Endothelial cell of umbilical vein (primary cell): Measurements from ENCODE around the gene ABCA10. TPM values are rescaled to one million over a fixed set of nuclear protein-coding genes. Genes with fewer than 3 reads are reported as not detected.
A peak's percentile ranks its signal among the peaks of the same experiment; 100 is the strongest.

Experiments used
- BruUV-seq: library from RNA; stranded (reverse); fragments of 400-500 nt; replicated peaks from 2 replicates; lab custom pipeline; 2021; lab: Mats Ljungman, UMichigan
- CTCF ChIA-PET: fragments of 300-600, 350-600 bp; sonication (Branson Sonifier 250); formaldehyde crosslinking; loops from one replicate; lab custom pipeline; 2021; ENCODE audit warnings: antibody characterized with exemption, inconsistent platforms; lab: Charles Lee
- POLR2A ChIA-PET: fragments of 300-600, 350-600 bp; sonication (Branson Sonifier 250); formaldehyde crosslinking; loops from one replicate; lab custom pipeline; 2021; ENCODE audit warnings: antibody characterized with exemption, inconsistent platforms; lab: Charles Lee
- DNase-seq: peaks from one replicate; pipeline ENCODE4 v3.0.0-alpha.2; 2011; ENCODE audit warnings: low read depth, low spot score
- FAIRE-seq: peaks from 2 replicates; lab custom pipeline; 2011; peaks lifted over from hg19 to GRCh38; lab: Jason Lieb, UNC
- H2AFZ ChIP-seq: 2 replicates; pipeline ENCODE4 v1.6.0; 2012; ENCODE audit warnings: low read depth, low read length, control low read depth, inconsistent platforms
- H3K27ac ChIP-seq: 2 replicates; pipeline ENCODE4 v1.5.1; 2011; ENCODE audit warnings: low read depth, mild to moderate bottlenecking, control low read depth, low read length, moderate library complexity; ENCODE audit not compliant: insufficient read depth
- H3K27me3 ChIP-seq, 2 experiments: 2 replicates each; pipeline versions ENCODE4 v1.6.0 to v1.6.1; 2011; ENCODE audit warnings: low read length in 2 of 2, mixed read lengths in 1 of 2; ENCODE audit not compliant: control insufficient read depth in 2 of 2, insufficient read depth in 2 of 2
- H3K36me3 ChIP-seq, 2 experiments: 2 replicates in 1 of 2; 3 replicates in 1 of 2; pipeline ENCODE4 v1.5.1; 2011; ENCODE audit warnings: low read length in 2 of 2, mild to moderate bottlenecking in 1 of 2, moderate library complexity in 1 of 2; ENCODE audit not compliant: control insufficient read depth in 2 of 2, insufficient read depth in 2 of 2; ENCODE audit errors: extremely low read depth in 1 of 2
- H3K4me1 ChIP-seq: 3 replicates; pipeline ENCODE4 v1.5.1; 2011; ENCODE audit warnings: mild to moderate bottlenecking, low read length; ENCODE audit not compliant: control insufficient read depth, insufficient read depth; ENCODE audit errors: extremely low read depth
- H3K4me2 ChIP-seq: 2 replicates; pipeline ENCODE4 v1.6.1; 2011; ENCODE audit warnings: low read length, control low read depth, mixed read lengths; ENCODE audit not compliant: insufficient read depth
- H3K4me3 ChIP-seq, 3 experiments: fragments of 200-600 bp in 1 of 3; sonication (generic), shearing (Covaris generic) in 1 of 3; replicated peaks in 1 of 3; 2 replicates each; pipeline ENCODE4 v1.5.1; 2011 to 2016; ENCODE audit warnings: control low read depth in 3 of 3, low read length in 3 of 3, mild to moderate bottlenecking in 2 of 3, inconsistent platforms in 1 of 3, low read depth in 1 of 3, moderate library complexity in 1 of 3; ENCODE audit not compliant: insufficient read depth in 1 of 3
- H3K79me2 ChIP-seq: 2 replicates; pipeline ENCODE4 v1.6.0; 2012; ENCODE audit warnings: low read length, inconsistent platforms; ENCODE audit not compliant: control insufficient read depth, insufficient read depth
- H3K9ac ChIP-seq: replicated peaks from 2 replicates; pipeline ENCODE3; 2011; ENCODE audit warnings: low read length, control low read depth; ENCODE audit not compliant: insufficient read depth; ENCODE audit errors: extremely low read depth
- H3K9me1 ChIP-seq: replicated peaks from 3 replicates; pipeline ENCODE4 v1.6.0; 2011; ENCODE audit warnings: mild to moderate bottlenecking, low read length; ENCODE audit not compliant: control insufficient read depth, insufficient read depth; ENCODE audit errors: extremely low read depth
- H3K9me3 ChIP-seq: replicated peaks from 2 replicates; pipeline ENCODE4 v1.5.1; 2012; ENCODE audit warnings: low read length, inconsistent platforms; ENCODE audit not compliant: control insufficient read depth, insufficient read depth
- H4K20me1 ChIP-seq: replicated peaks from 2 replicates; pipeline ENCODE3; 2011; ENCODE audit warnings: mild to moderate bottlenecking, low read length; ENCODE audit not compliant: control insufficient read depth, insufficient read depth; ENCODE audit errors: extremely low read depth
- EZH2 ChIP-seq: IDR thresholded peaks from 2 replicates; pipeline ENCODE4 v1.6.1; 2012; ENCODE audit warnings: borderline replicate concordance, low read depth, mild to moderate bottlenecking, moderate library complexity, low read length, inconsistent platforms; ENCODE audit not compliant: severe bottlenecking
- FOS ChIP-seq: IDR thresholded peaks from 2 replicates; pipeline ENCODE4 v1.6.1; 2011; ENCODE audit warnings: mild to moderate bottlenecking, low read length, moderate library complexity, borderline replicate concordance; ENCODE audit not compliant: insufficient read depth
- GATA2 ChIP-seq: IDR thresholded peaks from 2 replicates; pipeline ENCODE4 v1.7.0; 2011; ENCODE audit warnings: low read depth, mild to moderate bottlenecking, moderate library complexity, mixed read lengths, low read length; ENCODE audit not compliant: insufficient read length, insufficient read depth
- JUN ChIP-seq: IDR thresholded peaks from 2 replicates; pipeline ENCODE4 v1.6.1; 2011; ENCODE audit warnings: borderline replicate concordance, low read depth; ENCODE audit not compliant: insufficient read length, insufficient read depth
- MAX ChIP-seq: IDR thresholded peaks from 2 replicates; pipeline ENCODE4 v1.6.1; 2011; ENCODE audit not compliant: insufficient read depth, insufficient read length
- MYC ChIP-seq: IDR thresholded peaks from one replicate; pipeline ENCODE4 v1.6.1; 2011; ENCODE audit warnings: mild to moderate bottlenecking, low read depth, low read length
- POLR2A ChIP-seq: IDR thresholded peaks from 2 replicates; pipeline ENCODE4 v1.6.1; 2012; ENCODE audit warnings: low read depth, mild to moderate bottlenecking, control low read depth, low read length
- POLR2AphosphoS5 ChIP-seq: IDR thresholded peaks from 2 replicates; pipeline ENCODE4 v1.6.1; 2012; ENCODE audit warnings: low read depth, mild to moderate bottlenecking, control low read depth, low read length, moderate library complexity; ENCODE audit not compliant: insufficient read depth
- dilution Hi-C: fragments of 300-500 bp; cut with MboI; formaldehyde crosslinking; loops from one replicate; pipeline ENCODE4 v1.15.0; 2019; ENCODE audit warnings: low sequenced_read_pairs; ENCODE audit not compliant: extremely low pct_ligation_motif_present
- intact Hi-C: fragments of 100-400 bp; cut with micrococcal nuclease; formaldehyde crosslinking; loops from one replicate; pipeline ENCODE4 v1.10.0; 2022
- polyA plus RNA-seq, 4 experiments: library from polyadenylated mRNA; depleted of rRNA in 3 of 4; stranded (reverse) in 3 of 4; unstranded in 1 of 4; fragments of >200 nt; gene quantifications; 2 replicates each; pipeline versions ENCODE4 v1.2.1 to v1.2.3, GENCODE V29; 2011 to 2012; ENCODE audit warnings: missing spikeins in 1 of 4
- total RNA-seq: library from RNA; stranded (reverse); gene quantifications from 2 replicates; pipeline ENCODE4 v1.2.3, GENCODE V29; 2021
- TF ChIP-seq, protein P1 (sequence below), 2 donors: IDR thresholded peaks; 1 replicate in 1 of 2; 2 replicates in 1 of 2; pipeline ENCODE4 v1.5.1; 2011; ENCODE audit warnings: low read length in 2 of 2, mild to moderate bottlenecking in 2 of 2, moderate library complexity in 2 of 2, control low read depth in 1 of 2, inconsistent platforms in 1 of 2, low read depth in 1 of 2; ENCODE audit not compliant: insufficient read depth in 1 of 2; ENCODE audit errors: extremely low read depth in 1 of 2

ABCA10 gene
- total and polyA plus RNA-seq, 2 donors (not counting 3 experiments of a cell fraction or from before 2014, with no cell fraction given), result 0.22 to 2.1 TPM

GRCh38 chr17:69143151-69143550, 85.5 kb downstream of the ABCA10 start:
- Histone ChIP-seq H3K79me2 (no peaks in the 10 kb centered on the region), H4K20me1 (no peaks in the 10 kb centered on the region), H3K27me3 (no peaks in the 10 kb centered on the region), H3K36me3 (no peaks in the 10 kb centered on the region), H3K9me1 (no peaks in the 10 kb centered on the region), H3K9ac (no peak overlapping the region), H3K4me3 (no peak overlapping the region), H2AFZ (no peak overlapping the region), H3K9me3 (no peaks in the 10 kb centered on the region), H3K4me1 (peaks cover 18% of the 10 kb centered on the region), H3K4me2 (peak overlapping the region; percentile 31), H3K27ac (no peak overlapping the region)
- TF ChIP-seq MYC, result no peak
- TF ChIP-seq EZH2, result no peak
- no peak for TF ChIP-seq POLR2A
- TF ChIP-seq MAX, result no peak
- TF ChIP-seq FOS, result no peak
- TF ChIP-seq, protein P1, sequence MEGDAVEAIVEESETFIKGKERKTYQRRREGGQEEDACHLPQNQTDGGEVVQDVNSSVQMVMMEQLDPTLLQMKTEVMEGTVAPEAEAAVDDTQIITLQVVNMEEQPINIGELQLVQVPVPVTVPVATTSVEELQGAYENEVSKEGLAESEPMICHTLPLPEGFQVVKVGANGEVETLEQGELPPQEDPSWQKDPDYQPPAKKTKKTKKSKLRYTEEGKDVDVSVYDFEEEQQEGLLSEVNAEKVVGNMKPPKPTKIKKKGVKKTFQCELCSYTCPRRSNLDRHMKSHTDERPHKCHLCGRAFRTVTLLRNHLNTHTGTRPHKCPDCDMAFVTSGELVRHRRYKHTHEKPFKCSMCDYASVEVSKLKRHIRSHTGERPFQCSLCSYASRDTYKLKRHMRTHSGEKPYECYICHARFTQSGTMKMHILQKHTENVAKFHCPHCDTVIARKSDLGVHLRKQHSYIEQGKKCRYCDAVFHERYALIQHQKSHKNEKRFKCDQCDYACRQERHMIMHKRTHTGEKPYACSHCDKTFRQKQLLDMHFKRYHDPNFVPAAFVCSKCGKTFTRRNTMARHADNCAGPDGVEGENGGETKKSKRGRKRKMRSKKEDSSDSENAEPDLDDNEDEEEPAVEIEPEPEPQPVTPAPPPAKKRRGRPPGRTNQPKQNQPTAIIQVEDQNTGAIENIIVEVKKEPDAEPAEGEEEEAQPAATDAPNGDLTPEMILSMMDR (IDR thresholded peaks at IDR 0.05; ENCODE audit: extremely low read depth in 1 of 2, insufficient read depth in 1 of 2, low read depth in 1 of 2, low read length in 2 of 2), result no peak
- TF ChIP-seq JUN, result no peak
- no peak for TF ChIP-seq GATA2
- TF ChIP-seq POLR2AphosphoS5, result no peak
- dilution Hi-C loops (no loop called here), intact Hi-C loops (no loop called here)
- BruUV-seq, result no TSS peak
- no peak for FAIRE-seq
- POLR2A ChIA-PET, result no interaction called here
- CTCF ChIA-PET, result interaction anchor here (0.5 to 3.4 kb wide), 2 partner anchors 15 to 349 kb away, joined by 3 to 10 read pairs; no protein-coding TSS in a partner anchor
- DNase-seq, result peak; percentile 58
